Stimulated activated CD8-positive, alpha-beta memory T cell treated with anti-CD3 and anti-CD28 coated beads, Interleukin-4, amount 100 ng/mL, for 48 hours (primary cell): Measurements from ENCODE around the gene SMAD3.

Experiments used
- DNase-seq: peaks from one replicate; pipeline ENCODE4 v3.0.0-alpha.2; 2020

Gene SMAD3

DNA sequence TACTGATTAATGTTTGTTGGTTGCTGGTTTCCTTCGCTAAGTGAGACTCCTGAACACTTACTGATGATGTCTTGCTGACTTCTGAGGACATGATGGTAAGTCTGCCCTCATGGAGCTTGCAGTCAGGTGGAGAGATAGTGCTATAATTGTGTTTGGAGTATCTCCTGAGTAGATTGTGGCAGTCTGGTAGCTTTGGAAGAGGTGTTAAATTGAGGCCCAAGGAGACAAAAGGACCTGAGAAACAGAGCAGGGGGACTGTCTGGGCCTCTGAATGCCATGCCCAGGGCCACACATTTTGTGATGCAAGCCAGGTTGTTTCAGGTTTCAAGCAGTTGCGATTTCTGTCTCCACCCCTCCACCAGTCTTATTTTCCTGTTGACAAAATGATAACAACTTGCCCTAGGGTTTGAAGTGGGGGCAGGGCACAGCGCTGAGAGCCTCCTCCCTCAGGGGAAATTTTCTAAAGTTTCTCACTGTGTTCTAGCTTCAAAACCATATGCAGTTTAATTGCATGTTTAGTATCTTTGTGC, 16.7 kb downstream of the SMAD3 start:
- no peak for DNase-seq

DNA sequence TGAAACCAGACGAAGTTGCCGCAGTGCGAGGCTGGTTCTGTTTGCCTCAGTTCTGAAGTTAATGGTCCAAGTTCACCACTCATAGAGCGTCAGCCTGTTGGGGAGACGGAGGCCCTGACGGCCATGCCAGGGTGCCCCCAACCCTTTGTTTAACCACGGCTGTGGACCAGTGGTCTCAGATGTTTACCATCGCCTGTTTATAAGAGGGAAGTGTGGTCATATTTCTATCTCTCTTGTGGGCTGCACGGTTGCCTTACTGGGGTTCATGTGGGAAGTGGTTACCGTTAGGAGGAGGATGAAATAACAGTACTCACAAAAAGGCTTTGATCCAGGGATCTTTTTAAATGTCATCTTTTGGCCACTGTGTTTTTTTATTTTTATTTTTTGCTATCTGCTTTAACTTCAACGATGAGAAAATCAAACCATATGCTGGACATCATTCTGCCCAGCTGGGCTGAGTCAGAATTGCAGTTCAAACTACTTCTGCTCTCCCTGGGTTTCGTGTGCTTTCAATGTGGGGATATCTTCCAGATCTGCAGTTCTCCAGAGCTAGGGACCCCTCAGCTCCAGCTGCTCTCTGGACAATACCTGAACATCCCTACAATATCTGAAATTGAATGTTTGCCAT, 17.8 kb downstream of the SMAD3 start:
- DNase-seq = no peak

DNA sequence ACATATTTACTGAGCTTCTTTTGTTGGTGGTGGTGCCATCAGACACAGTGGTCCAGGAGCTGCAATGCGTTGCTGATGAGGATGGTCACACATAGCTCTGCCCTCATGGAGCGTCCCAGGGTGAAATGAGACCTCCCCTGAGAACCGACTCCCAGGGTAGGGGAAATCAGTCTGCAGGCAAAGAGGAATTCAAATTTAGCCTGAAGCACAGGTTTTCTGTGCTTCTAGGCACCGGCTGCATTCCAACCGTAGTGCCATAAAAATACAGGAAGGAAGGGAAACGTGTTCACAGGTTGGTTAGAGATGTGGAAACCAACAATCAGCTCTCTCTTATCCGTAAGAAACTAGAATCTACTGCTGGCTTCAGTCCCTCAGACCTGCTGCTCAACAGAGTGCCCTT, 19.2 kb downstream of the SMAD3 start:
- no peak for DNase-seq

DNA sequence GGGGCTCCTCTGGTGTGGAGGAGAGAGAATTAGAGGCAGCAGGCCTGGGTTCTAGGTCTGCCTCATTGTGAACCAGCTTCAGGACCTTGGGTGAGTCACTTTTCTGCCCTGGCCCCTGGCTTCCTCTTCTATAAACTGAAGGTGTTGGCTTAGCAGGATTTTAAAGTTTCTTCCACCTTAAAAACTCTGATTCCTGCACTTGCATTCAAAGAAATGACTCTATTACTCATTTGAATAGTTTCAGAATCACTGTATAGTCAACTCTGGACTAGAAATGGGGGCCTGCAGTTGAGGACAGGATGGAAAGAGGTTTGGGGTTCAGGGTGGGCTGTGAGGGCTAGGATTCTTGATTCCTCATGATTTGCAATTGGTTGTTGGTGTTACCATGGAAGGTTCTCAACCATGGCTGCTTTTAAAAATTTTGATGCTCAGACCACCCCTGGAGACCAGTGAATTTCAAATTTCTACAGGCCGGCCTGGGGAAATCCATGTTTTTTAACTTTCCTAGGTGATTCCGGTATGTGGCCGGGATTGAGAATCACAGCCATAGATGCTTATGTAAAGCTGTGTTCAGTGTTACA, 19.9 kb downstream of the SMAD3 start:
- DNase-seq = peak; percentile 68

DNA sequence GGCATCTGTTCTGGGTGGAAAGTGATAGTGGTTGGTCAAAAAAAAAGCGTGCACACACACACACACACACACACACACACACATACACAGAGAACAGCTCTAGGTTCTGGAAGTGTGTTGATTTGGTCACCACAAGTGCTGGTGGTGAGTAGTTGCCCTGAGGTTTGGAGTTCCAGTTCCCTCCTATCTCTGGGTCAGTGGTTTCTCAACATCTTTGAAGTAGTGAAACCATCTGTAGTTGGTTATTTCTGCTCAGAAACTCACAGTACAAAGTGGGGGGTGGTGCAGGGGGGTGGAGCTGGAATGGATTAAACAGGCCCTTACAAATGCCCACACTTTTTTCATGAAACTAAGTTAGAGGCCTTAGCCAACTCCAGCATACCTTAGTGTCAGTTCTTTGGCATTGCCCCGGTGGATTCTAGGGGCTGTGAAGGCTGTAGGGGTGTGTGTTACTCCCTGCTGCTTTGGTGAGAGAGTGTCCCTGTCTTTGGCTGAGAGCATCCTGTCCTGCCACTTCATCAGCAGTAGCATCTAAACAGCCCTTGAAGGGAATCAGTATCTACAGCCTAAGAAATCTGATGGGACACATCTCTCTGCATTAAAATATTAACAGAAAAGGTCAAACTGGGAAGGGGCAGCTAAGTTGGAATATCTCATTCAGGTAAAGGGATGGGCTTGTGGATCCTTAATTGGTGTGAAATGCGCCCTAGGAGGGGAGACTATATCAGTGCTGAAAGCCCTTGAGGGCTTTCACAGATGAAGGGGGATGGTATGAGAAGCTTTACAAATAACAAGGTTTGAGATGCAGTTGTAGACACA, 20.6 kb downstream of the SMAD3 start:
- no peak for DNase-seq

DNA sequence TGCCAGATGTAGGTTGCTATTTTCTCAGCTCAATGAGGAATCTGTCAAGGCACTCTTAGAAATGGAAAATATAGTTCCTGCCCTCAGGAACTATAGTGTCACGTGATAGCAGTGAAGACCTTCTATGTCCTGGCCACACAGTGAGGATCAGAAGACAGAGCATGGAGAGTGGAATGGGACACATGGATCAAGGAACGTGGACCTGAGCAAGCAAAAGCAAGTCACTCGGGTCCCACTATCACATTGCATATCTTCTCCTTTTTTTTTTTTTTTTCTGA, 21.2 kb downstream of the SMAD3 start:
- DNase-seq = no peak

DNA sequence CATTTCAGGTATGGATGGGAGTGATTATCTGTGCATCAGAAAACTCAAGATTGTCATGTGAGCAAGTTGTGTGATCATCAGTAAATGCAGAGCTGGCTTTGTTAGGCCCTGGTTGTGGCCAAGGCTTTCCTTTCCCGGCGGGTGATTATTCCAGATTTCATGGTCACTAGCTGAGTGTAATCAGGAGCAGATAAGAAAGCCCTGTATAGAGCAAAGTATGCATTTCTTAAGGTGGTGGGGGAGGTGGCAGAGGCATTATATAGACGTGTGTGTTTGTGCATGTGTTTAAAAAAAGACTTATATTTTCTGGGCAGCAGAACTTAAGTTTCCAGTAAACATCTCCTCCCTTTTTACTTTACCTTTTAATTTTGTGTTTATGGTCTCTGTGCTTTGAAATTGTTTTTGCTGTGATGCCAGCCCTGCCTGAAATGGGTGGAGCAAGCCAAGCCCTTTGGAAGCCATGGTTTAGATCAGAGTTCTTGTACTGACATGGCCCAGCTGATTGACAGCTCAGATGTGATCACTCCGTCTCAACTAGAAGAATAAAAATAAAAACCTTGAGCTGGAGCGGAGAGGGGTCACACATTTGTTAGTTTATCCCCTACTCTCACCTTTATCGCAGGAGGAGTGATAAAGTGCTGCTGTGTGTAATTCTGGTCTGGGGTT, 22.2 kb downstream of the SMAD3 start:
- no peak for DNase-seq

DNA sequence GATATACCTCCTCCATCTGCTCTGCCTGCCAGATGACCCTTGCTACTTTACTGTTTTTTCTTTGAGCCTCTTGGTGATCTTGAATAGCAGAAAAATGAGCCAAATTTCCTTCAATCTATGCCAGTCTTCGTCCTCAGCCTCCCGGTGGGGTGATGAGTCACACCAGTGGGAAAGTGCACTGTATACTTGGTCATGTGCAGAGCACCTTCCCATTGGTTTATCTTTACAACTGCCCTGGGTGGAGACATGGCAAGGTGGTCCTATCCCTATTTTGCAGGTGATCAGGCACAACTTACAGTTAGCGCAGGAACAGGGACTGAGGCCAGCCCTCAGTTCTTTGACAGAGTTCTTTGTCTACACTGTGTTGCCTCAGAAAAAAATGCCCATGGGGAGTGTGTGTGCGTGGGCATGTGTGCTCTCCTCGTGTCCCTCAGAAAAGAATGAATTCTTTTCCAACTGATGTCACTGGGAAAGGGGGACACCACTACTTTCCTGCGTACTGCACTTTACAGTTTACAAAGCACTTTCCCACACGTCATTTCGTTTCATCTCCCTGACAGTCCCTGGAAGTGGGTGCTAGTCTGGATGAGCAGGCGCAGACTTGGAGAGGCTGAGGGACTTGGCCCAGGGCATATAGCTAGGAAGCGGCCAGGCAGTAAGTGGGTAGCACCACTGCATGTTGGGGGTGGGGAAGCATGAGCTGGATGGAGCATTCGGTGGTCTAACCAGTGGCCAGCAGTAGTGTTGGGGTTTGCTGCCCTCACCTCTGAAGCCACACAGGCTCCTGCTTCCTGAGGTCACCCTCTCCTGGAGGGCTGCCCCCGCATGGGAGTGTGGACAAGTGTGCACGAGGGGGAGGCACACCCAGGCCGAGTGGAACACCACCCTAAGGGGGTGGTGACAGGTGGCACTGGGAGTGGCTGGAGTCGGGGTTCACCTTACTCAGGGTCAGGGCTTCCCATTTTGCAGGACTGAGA, 24.1 kb downstream of the SMAD3 start:
- no peak for DNase-seq

DNA sequence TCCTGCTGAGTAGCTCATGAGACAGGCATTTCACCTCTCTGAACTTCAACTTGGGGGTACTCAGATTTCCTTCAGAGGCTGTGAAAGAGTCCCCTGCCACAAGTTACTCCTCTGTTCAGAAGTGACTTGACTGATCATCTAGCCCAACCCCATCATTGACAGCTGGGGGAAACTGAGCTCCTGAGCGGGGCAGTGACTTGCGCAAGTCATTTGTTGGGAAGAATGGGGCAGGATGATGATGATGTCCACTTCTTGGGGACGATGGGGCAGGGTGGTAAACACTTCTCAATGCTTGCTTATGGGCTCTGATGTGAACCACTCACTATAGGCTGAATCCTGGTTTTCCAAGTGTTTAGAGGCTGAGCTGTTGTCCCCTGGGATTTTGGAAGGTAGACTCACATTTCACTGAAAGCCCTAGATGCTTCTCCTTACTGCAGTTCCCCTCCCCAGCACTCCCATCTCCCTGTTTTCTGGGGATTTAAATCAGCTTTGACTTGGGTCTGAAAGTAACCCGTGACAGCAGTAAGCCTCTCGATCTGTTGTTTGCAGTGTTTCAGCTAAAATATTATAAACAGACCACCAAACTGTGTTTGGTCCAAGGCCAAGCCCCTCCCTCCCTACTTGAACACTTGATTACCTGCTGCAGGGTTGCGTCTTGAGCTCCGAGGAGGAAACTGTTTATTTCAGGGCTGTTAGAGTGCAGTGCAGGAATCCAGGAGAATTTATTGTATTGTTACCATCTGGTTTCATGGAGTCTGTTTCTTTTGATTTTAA, 25.1 kb downstream of the SMAD3 start:
- no peak for DNase-seq

DNA sequence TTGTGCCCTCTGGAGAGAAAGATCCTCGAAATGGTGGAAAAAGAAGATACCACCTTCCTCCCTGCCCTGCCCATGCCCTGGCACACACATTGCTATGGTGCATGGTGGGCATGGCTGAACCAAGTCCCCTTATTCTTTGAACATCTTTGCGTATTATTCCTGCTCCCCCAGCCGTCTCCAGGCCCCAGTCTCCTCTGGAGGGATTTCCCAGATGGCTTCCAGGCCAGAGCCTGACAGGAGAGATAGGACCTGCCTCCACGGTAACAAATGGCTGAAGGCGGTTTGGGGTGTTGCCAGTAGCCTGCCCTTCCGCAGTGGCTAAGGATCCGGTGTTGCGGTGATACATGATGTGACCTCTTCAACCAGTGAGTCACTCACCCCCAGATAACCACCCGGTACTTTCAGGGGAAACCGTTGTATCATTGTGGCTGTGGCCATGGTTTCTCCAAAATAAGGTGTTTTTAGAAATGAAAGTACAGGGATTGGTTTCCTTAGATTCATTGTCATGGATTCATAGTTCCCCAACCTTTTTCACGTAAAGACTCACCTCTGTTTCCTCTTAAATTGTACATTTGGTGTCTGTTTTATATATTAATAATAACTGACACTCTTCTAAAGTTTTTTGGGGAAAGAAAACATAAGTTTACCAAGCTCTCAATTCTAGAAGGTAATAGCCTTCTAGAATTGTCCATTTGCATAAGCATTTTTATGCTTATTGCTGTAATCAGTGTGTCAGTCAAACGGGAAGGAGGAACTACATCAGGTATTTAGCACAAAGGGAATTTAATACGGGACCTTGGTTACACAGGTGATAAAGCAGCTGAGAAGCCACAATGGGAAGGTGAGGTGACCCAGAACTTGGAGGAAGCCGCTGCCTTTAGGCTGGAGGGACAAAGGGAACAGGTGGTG, 25.9 kb downstream of the SMAD3 start:
- DNase-seq = peak; percentile 81

DNA sequence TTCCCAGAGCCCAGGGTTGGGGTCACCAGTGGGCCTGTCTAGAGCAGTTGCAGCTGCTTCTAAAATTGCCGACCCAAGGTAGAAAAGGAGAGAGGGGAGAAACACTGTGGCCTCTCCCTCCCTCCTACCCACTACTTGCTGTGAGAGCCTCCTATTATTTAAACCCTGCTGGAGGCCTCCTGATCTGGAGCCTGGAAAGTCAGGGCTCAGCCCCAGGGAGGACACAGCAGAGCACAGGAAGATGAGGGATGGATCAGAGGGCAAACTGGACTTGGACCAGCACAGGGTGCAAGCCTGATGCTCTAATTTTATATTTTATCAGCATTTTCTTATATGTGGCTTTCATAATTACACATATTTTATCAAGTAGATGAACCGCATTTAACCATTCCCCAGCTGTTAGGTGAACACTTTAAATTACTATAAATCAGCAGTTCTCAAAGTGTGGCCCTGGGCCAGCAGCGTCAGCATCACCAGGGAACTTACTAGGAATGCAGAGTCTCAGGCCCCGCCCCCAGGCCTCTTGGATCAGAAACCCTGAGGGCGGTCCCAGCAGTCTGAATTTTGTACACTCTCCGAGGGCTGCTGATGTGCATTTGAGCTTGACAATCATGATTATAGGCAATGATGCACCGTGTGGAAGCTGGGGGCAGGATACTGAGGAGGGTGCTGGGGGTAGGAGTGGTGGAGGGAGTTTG, 26.7 kb downstream of the SMAD3 start:
- no peak for DNase-seq

DNA sequence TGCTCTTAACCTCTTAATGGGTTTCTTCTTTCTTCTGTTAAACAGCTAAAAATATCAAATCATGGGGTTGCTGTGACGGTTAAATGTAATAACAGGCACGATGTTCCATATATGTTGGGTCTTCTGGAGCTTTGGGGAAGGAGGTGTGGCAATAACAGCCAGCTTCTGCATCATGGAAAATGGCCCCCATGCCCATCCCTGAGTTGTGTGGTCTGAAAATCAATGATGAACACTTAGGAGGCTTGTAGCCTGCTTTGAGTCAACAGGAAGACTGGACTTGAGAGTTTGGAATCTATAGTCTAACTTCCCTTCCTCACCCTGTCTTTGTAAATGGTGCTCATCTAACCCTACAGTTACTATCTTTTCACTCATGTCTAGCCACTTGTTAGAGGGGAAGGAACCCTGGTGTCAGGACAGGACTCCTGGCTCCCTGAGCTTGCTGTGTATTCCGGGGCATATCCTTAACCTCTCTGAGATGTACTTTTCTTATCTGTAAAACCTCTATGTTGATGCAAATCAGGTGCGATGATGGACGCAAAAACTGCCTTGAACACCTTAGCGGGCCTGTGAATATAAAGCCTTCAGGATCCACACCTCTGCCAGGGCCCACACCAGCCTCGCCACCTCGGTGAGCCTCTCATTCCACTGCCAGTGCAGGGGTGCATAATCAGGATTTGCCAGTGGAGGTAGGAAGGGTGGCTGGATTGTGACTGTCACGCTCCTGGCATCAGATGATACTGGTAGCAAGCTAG, 27.5 kb downstream of the SMAD3 start:
- no peak for DNase-seq

DNA sequence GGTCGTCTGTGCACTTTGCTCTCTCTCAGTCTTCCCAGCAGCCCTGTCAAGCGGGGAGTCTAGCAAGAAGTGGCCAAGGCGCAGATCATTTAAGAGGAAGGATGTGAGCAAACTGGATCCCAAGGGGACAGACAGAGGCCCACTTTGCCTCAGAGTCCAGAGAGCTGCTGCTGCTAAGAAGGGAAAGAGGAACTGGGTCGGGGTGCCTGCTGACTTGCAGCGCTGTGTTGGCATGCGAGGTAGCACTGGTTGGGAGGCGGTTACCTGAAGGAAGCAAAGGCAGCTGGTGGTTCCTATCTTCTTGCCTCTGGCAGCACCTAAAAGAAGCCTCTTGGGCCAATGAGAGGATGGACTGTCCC, 28.1 kb downstream of the SMAD3 start:
- DNase-seq = no peak

DNA sequence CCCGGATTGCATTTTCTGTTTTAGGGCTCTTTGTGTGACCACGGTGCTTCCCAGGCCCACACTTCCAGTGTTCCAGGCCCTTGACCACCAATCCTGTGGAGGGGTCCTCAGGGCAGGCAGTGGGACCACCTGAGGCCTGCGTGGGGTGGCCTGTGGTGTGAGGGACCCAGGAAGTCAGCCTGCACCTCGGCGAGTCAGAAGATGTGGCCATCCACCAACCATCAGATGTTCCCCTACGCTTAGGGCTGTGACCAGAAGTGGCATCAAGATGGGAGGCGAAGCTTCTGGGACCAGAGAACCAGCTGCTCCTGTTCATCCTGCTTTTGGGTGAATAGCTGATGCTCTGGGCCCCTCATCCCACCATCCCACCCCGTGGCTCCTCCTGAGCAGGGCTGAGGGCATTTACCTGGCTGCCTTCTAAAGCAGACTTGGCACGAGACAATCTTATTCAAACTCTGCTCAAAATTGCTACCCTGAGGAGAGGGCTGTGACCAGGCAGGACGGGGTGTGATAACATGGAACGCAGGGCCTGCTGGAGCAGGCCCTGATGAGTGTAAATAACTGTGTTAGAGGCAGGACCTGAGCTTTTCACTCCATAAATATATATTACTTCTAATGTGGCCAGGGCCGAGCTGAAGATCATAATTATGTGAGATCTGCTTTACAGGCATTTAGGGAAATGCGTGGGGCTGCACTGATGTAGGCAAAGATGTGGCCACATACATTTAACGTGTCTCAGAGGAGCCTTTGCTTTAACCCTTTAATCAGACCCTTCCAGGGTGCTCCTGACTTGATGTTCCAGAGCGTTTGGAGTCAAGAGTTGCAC, 28.8 kb downstream of the SMAD3 start:
- DNase-seq = no peak

DNA sequence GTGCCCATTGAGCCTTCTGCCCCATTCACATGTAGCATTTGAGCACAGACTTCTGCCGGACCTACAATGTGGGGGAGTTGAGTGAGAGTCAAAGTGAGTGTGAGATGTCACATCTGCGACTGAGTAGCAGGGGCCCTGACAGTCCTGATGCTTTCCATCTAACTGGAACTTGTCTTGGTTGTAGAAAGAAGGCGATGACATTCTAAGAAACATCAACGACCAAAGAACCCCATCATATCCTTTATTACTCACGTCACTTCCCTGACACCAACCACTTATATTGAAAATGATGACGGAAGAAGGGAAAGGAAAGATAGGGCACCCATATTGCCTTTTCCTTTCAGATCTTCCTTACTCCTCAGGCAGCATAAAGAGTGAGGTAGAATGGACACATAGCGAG, 30.5 kb downstream of the SMAD3 start:
- no peak for DNase-seq

DNA sequence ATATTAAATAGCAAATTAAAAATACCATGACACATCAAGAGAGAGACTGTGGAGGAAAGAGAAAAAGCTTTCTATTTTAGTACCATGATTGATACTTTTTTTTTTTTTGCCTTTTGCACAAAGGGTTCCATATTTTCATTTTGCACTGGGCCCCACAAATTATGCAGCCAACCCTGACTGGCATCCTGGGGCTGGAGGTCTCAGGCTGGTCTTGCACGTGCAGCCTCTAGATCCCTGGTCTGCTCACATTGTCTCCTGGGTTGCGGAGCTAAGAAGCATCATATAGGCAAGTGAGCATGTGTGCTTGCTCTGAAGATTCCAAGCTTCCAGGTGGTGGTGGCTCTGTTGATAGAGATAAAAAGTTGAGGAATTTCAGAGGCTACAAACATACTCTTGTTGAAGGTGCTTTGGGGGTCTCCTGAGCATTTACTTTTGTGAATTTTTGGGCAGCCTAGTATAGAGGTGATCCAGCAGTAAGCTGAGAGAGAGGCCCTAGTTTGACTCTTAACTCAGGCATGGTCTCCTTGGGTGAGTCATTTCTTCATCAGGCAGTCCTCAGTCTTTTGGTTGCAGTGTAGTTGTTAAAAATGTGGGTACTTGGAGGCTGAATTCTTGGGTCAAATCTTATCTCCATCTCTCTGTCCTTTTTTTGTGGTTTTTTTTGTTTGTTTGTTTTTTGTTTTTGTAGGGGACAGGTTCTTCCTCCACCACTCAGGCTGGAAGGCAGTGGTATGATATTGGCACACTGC, 31.3 kb downstream of the SMAD3 start:
- DNase-seq = no peak

DNA sequence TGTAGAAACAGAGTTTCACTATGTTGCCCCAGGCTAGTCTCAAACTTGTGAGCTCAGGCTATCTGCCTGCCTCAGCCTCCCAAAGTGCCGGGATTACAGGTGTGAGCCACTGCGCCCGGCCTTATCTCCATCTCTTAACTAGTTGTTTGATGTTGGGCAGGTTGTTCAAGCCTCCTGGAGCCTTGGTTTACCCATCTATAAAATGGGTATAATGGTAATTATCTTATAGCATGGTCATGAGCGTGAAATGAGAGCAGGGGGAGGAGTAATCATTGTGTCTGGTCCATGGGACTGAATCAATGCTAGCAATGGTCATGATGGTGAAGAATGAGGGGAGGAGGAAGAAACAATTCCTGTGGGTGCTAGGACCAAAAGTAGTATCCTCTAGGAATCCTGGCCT, 32.0 kb downstream of the SMAD3 start:
- no peak for DNase-seq
